H9 (cell line): ENCODE data around the gene DENND6B. TPM values are rescaled to one million over a fixed set of nuclear protein-coding genes. Genes with fewer than 3 reads are reported as not detected.

Source experiments
- DNase-seq: peaks from one replicate; pipeline ENCODE4 v3.0.0-alpha.2; 2017
- H2AFZ ChIP-seq: one replicate; pipeline ENCODE4 v1.6.1; 2013; ENCODE audit warnings: mild to moderate bottlenecking, low read length, control low read depth, moderate library complexity
- H2AK5ac ChIP-seq: 2 replicates; pipeline ENCODE4 v1.6.1; 2013; ENCODE audit warnings: low read length, control low read depth, mixed read lengths; ENCODE audit not compliant: insufficient read length
- H2BK120ac ChIP-seq: one replicate; pipeline ENCODE4 v1.6.1; 2013; ENCODE audit warnings: low read depth, mild to moderate bottlenecking, low read length, control low read depth, inconsistent platforms; ENCODE audit not compliant: poor library complexity, severe bottlenecking
- H2BK12ac ChIP-seq: 2 replicates; pipeline ENCODE4 v1.6.1; 2013; ENCODE audit warnings: low read length, control low read depth, mixed read lengths, low read depth; ENCODE audit not compliant: insufficient read length
- H2BK15ac ChIP-seq: 2 replicates; pipeline ENCODE4 v1.6.1; 2013; ENCODE audit warnings: low read depth, low read length, control low read depth
- H2BK20ac ChIP-seq: one replicate; pipeline ENCODE4 v1.6.1; 2013; ENCODE audit warnings: low read depth, mild to moderate bottlenecking, low read length, control low read depth, inconsistent platforms; ENCODE audit not compliant: poor library complexity, severe bottlenecking
- H2BK5ac ChIP-seq: 2 replicates; pipeline ENCODE4 v1.6.1; 2013; ENCODE audit warnings: low read length, control low read depth, mixed read lengths; ENCODE audit not compliant: insufficient read length
- H3K14ac ChIP-seq: 2 replicates; pipeline ENCODE4 v1.6.1; 2013; ENCODE audit warnings: low read length, control low read depth; ENCODE audit not compliant: insufficient read depth
- H3K18ac ChIP-seq: 2 replicates; pipeline ENCODE4 v1.6.1; 2013; ENCODE audit warnings: low read depth, mild to moderate bottlenecking, mixed read lengths, low read length, control low read depth; ENCODE audit not compliant: insufficient read length
- H3K23ac ChIP-seq: 2 replicates; pipeline ENCODE4 v1.6.1; 2013; ENCODE audit warnings: low read length, control low read depth, mixed read lengths, low read depth; ENCODE audit not compliant: insufficient read length
- H3K23me2 ChIP-seq: 2 replicates; pipeline ENCODE4 v1.6.1; 2013; ENCODE audit warnings: low read depth, mild to moderate bottlenecking, mixed read lengths, low read length, control low read depth; ENCODE audit not compliant: insufficient read length, poor library complexity, severe bottlenecking
- H3K27ac ChIP-seq: 2 replicates; pipeline ENCODE4 v1.5.1; 2013; ENCODE audit warnings: low read length, control low read depth, mixed read lengths, low read depth; ENCODE audit not compliant: insufficient read length
- H3K27me3 ChIP-seq: 2 replicates; pipeline ENCODE4 v1.6.1; 2013; ENCODE audit warnings: low read length, control low read depth, inconsistent platforms; ENCODE audit not compliant: insufficient read depth
- H3K4ac ChIP-seq: 2 replicates; pipeline ENCODE4 v1.6.1; 2013; ENCODE audit warnings: low read depth, mild to moderate bottlenecking, control low read depth, inconsistent platforms, low read length, moderate library complexity
- H3K4me1 ChIP-seq: 2 replicates; pipeline ENCODE4 v1.6.1; 2013; ENCODE audit warnings: low read length, control low read depth, inconsistent platforms; ENCODE audit not compliant: insufficient read depth
- H3K4me2 ChIP-seq: 2 replicates; pipeline ENCODE4 v1.6.1; 2013; ENCODE audit warnings: low read length, control low read depth, mixed read lengths; ENCODE audit not compliant: insufficient read length, insufficient read depth
- H3K56ac ChIP-seq: 2 replicates; pipeline ENCODE4 v1.6.1; 2013; ENCODE audit warnings: low read depth, mild to moderate bottlenecking, mixed read lengths, low read length, control low read depth; ENCODE audit not compliant: insufficient read length
- H3K79me1 ChIP-seq: 2 replicates; pipeline ENCODE4 v1.6.1; 2013; ENCODE audit warnings: low read depth, mild to moderate bottlenecking, moderate library complexity, low read length, control low read depth, inconsistent platforms; ENCODE audit not compliant: insufficient read depth, poor library complexity, severe bottlenecking
- H3K79me2 ChIP-seq: 2 replicates; pipeline ENCODE4 v1.6.1; 2013; ENCODE audit warnings: low read length, control low read depth, inconsistent platforms; ENCODE audit not compliant: insufficient read depth
- H3K9ac ChIP-seq: 2 replicates; pipeline ENCODE4 v1.6.1; 2013; ENCODE audit warnings: low read length, control low read depth, mixed read lengths; ENCODE audit not compliant: insufficient read length; ENCODE audit errors: extremely low read depth
- H3K9me3 ChIP-seq: one replicate; pipeline ENCODE4 v1.6.1; 2013; ENCODE audit warnings: low read depth, low read length, inconsistent platforms; ENCODE audit not compliant: control insufficient read depth
- H3T11ph ChIP-seq: one replicate; pipeline ENCODE4 v1.6.1; 2013; ENCODE audit warnings: mild to moderate bottlenecking, low read length, control low read depth, inconsistent platforms
- H4K20me1 ChIP-seq: one replicate; pipeline ENCODE4 v1.6.1; 2013; ENCODE audit not compliant: control insufficient read depth, insufficient read length, insufficient read depth
- H4K5ac ChIP-seq: 2 replicates; pipeline ENCODE4 v1.6.1; 2013; ENCODE audit warnings: low read depth, mild to moderate bottlenecking, mixed read lengths, low read length, control low read depth; ENCODE audit not compliant: insufficient read length
- H4K8ac ChIP-seq: replicated peaks from 2 replicates; pipeline ENCODE4 v1.6.1; 2013; ENCODE audit warnings: low read length, control low read depth, mixed read lengths, low read depth; ENCODE audit not compliant: insufficient read length
- H4K91ac ChIP-seq: 2 replicates; pipeline ENCODE4 v1.6.1; 2013; ENCODE audit warnings: low read depth, mild to moderate bottlenecking, moderate library complexity, mixed read lengths, low read length, control low read depth; ENCODE audit not compliant: insufficient read length
- H3K27ac Mint-ChIP-seq, 3 experiments: 2 replicates in 2 of 3; 3 replicates in 1 of 3; pipeline ENCODE4 v1.8.0; 2020 to 2021; ENCODE audit warnings: mixed read lengths in 3 of 3, mild to moderate bottlenecking in 1 of 3, moderate library complexity in 1 of 3
- H3K27me3 Mint-ChIP-seq: 2 replicates; pipeline ENCODE4 v1.8.0; 2021; ENCODE audit warnings: low read depth, mild to moderate bottlenecking, moderate library complexity, mixed read lengths
- H3K36me3 Mint-ChIP-seq, 3 experiments: 2 replicates in 2 of 3; 3 replicates in 1 of 3; pipeline ENCODE4 v1.8.0; 2020 to 2021; ENCODE audit warnings: low read depth in 3 of 3, mixed read lengths in 3 of 3; ENCODE audit not compliant: insufficient read depth in 1 of 3
- H3K4me1 Mint-ChIP-seq, 2 experiments: 2 replicates each; pipeline ENCODE4 v1.8.0; 2020; ENCODE audit warnings: mixed read lengths in 2 of 2
- H3K4me3 Mint-ChIP-seq, 2 experiments: 2 replicates in 1 of 2; 3 replicates in 1 of 2; pipeline ENCODE4 v1.8.0; 2020 to 2021; ENCODE audit warnings: mild to moderate bottlenecking in 2 of 2, mixed read lengths in 2 of 2, moderate library complexity in 1 of 2
- H3K9me3 Mint-ChIP-seq, 2 experiments: 2 replicates in 1 of 2; 3 replicates in 1 of 2; pipeline ENCODE4 v1.8.0; 2020; ENCODE audit warnings: mild to moderate bottlenecking in 2 of 2, mixed read lengths in 2 of 2, moderate library complexity in 1 of 2
- WGBS: extraction: QIAGEN DNeasy Blood & Tissue Kit; methylation state at CpG from one replicate; pipeline ENCODE4 v1.1.7; 2013; ENCODE audit warnings: missing lambda C conversion rate, low lambda C conversion rate, mixed read lengths; ENCODE audit not compliant: insufficient read length; ENCODE audit errors: extremely low coverage; 5-methylcytosine and 5-hydroxymethylcytosine counted together
- total RNA-seq: library from RNA; stranded (reverse); gene quantifications from 2 replicates; pipeline ENCODE4 v1.2.1, GENCODE V29; 2021
- TF ChIP-seq, protein P1 (sequence below): fragments of 200-600 bp; sonication (generic); conservative IDR thresholded peaks from 3 replicates; pipeline ENCODE4 v1.8.0; 2021; ENCODE audit warnings: antibody characterized with exemption, mild to moderate bottlenecking

The DENND6B gene
- total RNA-seq, 1 experiment from 2014 or later = 1.5 TPM

DNA sequence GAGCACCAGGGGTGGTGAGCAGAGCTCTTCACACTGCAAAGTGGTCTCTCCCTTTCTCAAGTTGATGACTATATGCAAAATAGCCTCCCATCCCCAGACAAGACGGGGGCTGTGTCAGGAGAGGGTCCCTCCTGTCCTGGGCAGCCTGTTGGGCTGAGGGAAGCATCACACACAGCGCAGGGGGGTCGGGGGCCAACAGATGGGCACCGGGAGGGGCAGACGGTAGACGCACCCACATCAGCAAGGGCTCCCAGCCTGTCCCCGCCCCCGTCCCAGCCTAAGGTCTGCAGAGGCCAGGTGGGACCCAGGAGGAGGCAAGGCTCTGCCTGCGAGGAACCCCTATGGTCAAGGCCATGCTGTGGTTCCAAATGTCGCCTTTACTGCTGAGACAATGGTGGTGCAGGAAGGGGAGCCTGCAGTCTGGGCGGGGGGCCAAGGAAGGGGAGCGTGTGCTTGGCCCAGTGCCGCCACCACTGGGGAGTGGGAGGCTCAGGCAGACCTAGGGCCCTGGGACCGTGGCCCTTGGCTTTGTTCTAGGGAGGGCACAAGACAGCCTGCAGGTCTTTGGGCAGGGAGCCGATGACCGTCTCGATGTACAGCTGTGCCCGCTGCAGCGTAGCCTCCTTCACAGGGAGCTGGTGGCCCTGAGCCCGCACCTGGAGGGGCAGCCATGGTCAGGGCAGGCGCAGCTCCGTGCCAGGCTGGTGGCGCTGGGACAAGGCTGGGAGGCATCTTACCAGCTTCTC, 15.0 kb downstream of the DENND6B start:
- no peak overlapping the region for H3K4me3 Mint-ChIP-seq
- no peak overlapping the region for H2BK120ac ChIP-seq
- H2BK15ac ChIP-seq = no peak overlapping the region
- H2BK5ac ChIP-seq = no peak overlapping the region
- no peak overlapping the region for H3T11ph ChIP-seq
- no CpG with 5 or more reads among the region's 23 CpGs for WGBS
- no peak overlapping the region for H3K4me2 ChIP-seq
- peaks cover 3% of the 10 kb centered on the region for H3K23me2 ChIP-seq
- DNase-seq = no peak
- H3K36me3 Mint-ChIP-seq = no peaks in the 10 kb centered on the region; a peak in 1 of 7 replicates
- H3K56ac ChIP-seq = no peak overlapping the region
- no peak overlapping the region for H3K27ac ChIP-seq
- no peak overlapping the region for H3K23ac ChIP-seq
- no peak overlapping the region for H3K14ac ChIP-seq
- no peaks in the 10 kb centered on the region for H3K79me1 ChIP-seq
- H3K27me3 Mint-ChIP-seq = peaks cover 7% of the 10 kb centered on the region
- H4K91ac ChIP-seq = no peak overlapping the region
- no peak overlapping the region for H4K8ac ChIP-seq
- no peak overlapping the region for H2BK12ac ChIP-seq
- no peaks in the 10 kb centered on the region for H3K79me2 ChIP-seq
- H3K9me3 ChIP-seq = no peaks in the 10 kb centered on the region
- TF ChIP-seq, protein P1, sequence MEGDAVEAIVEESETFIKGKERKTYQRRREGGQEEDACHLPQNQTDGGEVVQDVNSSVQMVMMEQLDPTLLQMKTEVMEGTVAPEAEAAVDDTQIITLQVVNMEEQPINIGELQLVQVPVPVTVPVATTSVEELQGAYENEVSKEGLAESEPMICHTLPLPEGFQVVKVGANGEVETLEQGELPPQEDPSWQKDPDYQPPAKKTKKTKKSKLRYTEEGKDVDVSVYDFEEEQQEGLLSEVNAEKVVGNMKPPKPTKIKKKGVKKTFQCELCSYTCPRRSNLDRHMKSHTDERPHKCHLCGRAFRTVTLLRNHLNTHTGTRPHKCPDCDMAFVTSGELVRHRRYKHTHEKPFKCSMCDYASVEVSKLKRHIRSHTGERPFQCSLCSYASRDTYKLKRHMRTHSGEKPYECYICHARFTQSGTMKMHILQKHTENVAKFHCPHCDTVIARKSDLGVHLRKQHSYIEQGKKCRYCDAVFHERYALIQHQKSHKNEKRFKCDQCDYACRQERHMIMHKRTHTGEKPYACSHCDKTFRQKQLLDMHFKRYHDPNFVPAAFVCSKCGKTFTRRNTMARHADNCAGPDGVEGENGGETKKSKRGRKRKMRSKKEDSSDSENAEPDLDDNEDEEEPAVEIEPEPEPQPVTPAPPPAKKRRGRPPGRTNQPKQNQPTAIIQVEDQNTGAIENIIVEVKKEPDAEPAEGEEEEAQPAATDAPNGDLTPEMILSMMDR = no peak
- H2BK20ac ChIP-seq = no peak overlapping the region
- no peak overlapping the region for H3K4ac ChIP-seq
- H3K4me1 Mint-ChIP-seq = peaks cover 12 to 14% of the 10 kb centered on the region in 2 experiments
- H3K4me1 ChIP-seq = no peaks in the 10 kb centered on the region; the same call in 1 of the 2 replicates
- H3K27me3 ChIP-seq = no peaks in the 10 kb centered on the region
- no peak overlapping the region for H2AFZ ChIP-seq
- H3K27ac Mint-ChIP-seq = no peak overlapping the region; a peak in 1 of 7 replicates
- H4K20me1 ChIP-seq = peaks cover 2% of the 10 kb centered on the region
- H4K5ac ChIP-seq = no peak overlapping the region
- H3K9me3 Mint-ChIP-seq = no peaks in the 10 kb centered on the region
- no peak overlapping the region for H3K18ac ChIP-seq
- H2AK5ac ChIP-seq = no peak overlapping the region
- no peak overlapping the region for H3K9ac ChIP-seq
